HepG2 (cell line): Measurements from ENCODE around the gene TOB2. TPM values are rescaled to one million over a fixed set of nuclear protein-coding genes. Genes with fewer than 3 reads are reported as not detected.

Source experiments
- ATF7-NPFF ChIP-seq: sonication (generic); formaldehyde crosslinking; IDR thresholded peaks from 2 replicates; pipeline ENCODE4 v1.8.1; 2023; ENCODE audit warnings: mild to moderate bottlenecking, low read depth, missing genetic modification reagents, moderate library complexity
- ELF3 ChIP-seq: IDR thresholded peaks from 2 replicates; pipeline ENCODE4 v1.6.1; 2016; ENCODE audit warnings: missing genetic modification reagents, missing compliant biosample characterization
- GATAD2A ChIP-seq: IDR thresholded peaks from 2 replicates; pipeline ENCODE4 v1.6.1; 2016
- HNF4G ChIP-seq, 2 experiments: sonication (generic) in 1 of 2; formaldehyde crosslinking in 1 of 2; IDR thresholded peaks; 2 replicates each; pipeline versions ENCODE4 v1.4.0 to v1.6.1; 2011 to 2020; ENCODE audit warnings: borderline replicate concordance in 2 of 2, low read depth in 2 of 2, mild to moderate bottlenecking in 2 of 2, low read length in 1 of 2, missing genetic modification reagents in 1 of 2, moderate library complexity in 1 of 2
- MAFF ChIP-seq: IDR thresholded peaks from 2 replicates; pipeline ENCODE4 v1.6.1; 2011; ENCODE audit warnings: low read depth, low read length, improper control_type of control experiment
- MIER3 ChIP-seq: IDR thresholded peaks from 2 replicates; pipeline ENCODE4 v1.6.1; 2016; ENCODE audit warnings: missing compliant biosample characterization, borderline replicate concordance
- NR2C2 ChIP-seq: sonication (generic); formaldehyde crosslinking; IDR thresholded peaks from 2 replicates; pipeline ENCODE4 v1.4.0; 2020; ENCODE audit warnings: missing genetic modification reagents, mild to moderate bottlenecking, moderate library complexity, borderline replicate concordance
- PHF5A ChIP-seq: IDR thresholded peaks from one replicate; pipeline ENCODE4 v1.6.1; 2018; ENCODE audit warnings: low read depth, missing genetic modification reagents; ENCODE audit not compliant: unreplicated experiment
- RFX5 ChIP-seq: IDR thresholded peaks from 2 replicates; pipeline ENCODE4 v1.6.1; 2011; ENCODE audit warnings: low read depth, low read length, improper control_type of control experiment
- RFXANK ChIP-seq: IDR thresholded peaks from 2 replicates; pipeline ENCODE4 v1.6.1; 2016
- RFXAP ChIP-seq: sonication (generic); formaldehyde crosslinking; IDR thresholded peaks from 2 replicates; pipeline ENCODE4 v1.4.0; 2020; ENCODE audit warnings: missing genetic modification reagents, borderline replicate concordance
- SALL1 ChIP-seq: sonication (generic); formaldehyde crosslinking; IDR thresholded peaks from 2 replicates; pipeline ENCODE4 v1.8.0; 2022; ENCODE audit warnings: mild to moderate bottlenecking, missing genetic modification reagents
- SPEN ChIP-seq: sonication (generic); formaldehyde crosslinking; IDR thresholded peaks from 2 replicates; pipeline ENCODE4 v1.5.1; 2020; ENCODE audit warnings: low read depth, mild to moderate bottlenecking, missing genetic modification reagents
- SUZ12 ChIP-seq: fragments of 150-350 bp; IDR thresholded peaks from 2 replicates; pipeline ENCODE4 v1.6.1; 2014; ENCODE audit warnings: low read depth, low read length
- TEAD3 ChIP-seq: optimal IDR thresholded peaks from 2 replicates; pipeline ENCODE3; 2016; ENCODE audit warnings: borderline replicate concordance
- XRCC5 ChIP-seq: fragments of 200-400 bp; formaldehyde crosslinking; optimal IDR thresholded peaks from 2 replicates; pipeline ENCODE3; 2017; ENCODE audit warnings: mild to moderate bottlenecking, low read length
- ZNF34 ChIP-seq: sonication (generic); formaldehyde crosslinking; IDR thresholded peaks from 2 replicates; pipeline ENCODE4 v1.4.0; 2020; ENCODE audit warnings: mild to moderate bottlenecking, missing genetic modification reagents, borderline replicate concordance
- ZNF468 ChIP-seq: sonication (generic); formaldehyde crosslinking; IDR thresholded peaks from 2 replicates; pipeline ENCODE4 v1.8.0; 2022; ENCODE audit warnings: mild to moderate bottlenecking, moderate library complexity, missing genetic modification reagents
- ZNF607 ChIP-seq: sonication (generic); formaldehyde crosslinking; IDR thresholded peaks from 2 replicates; pipeline ENCODE4 v1.5.1; 2020; ENCODE audit warnings: missing genetic modification reagents, mild to moderate bottlenecking, borderline replicate concordance
- polyA plus RNA-seq, 8 experiments: library from polyadenylated mRNA; depleted of rRNA in 3 of 8; stranded (reverse) in 7 of 8; unstranded in 1 of 8; fragments of >200 nt; fragmentation: Illumina TruSeq in 4 of 8; extraction: Trizol in 4 of 8; gene quantifications; 2 replicates each; pipeline versions ENCODE4 v1.2.1 to v1.2.3, GENCODE V29; 2011 to 2016; ENCODE audit warnings: low read depth in 4 of 8, missing spikeins in 1 of 8, mixed read lengths in 1 of 8; ENCODE audit not compliant: insufficient read depth in 1 of 8
- total RNA-seq, 5 experiments: library from RNA; depleted of rRNA; stranded (reverse); fragments of >200 nt; fragmentation: Illumina TruSeq; extraction: Trizol; gene quantifications; 2 replicates each; pipeline ENCODE4 v1.2.3, GENCODE V29; 2016; ENCODE audit warnings: low read depth in 1 of 5
- TF ChIP-seq, protein P1 (sequence below): sonication (generic); formaldehyde crosslinking; IDR thresholded peaks from 2 replicates; pipeline ENCODE4 v1.5.1; 2020; ENCODE audit warnings: mild to moderate bottlenecking, missing genetic modification reagents, borderline replicate concordance
- TF ChIP-seq, protein P2 (sequence below): sonication (generic); formaldehyde crosslinking; IDR thresholded peaks from 2 replicates; pipeline ENCODE4 v1.5.0; 2020; ENCODE audit warnings: missing genetic modification reagents
- TF ChIP-seq, protein P3 (sequence below): sonication (generic); formaldehyde crosslinking; IDR thresholded peaks from 2 replicates; pipeline ENCODE4 v1.5.0; 2020; ENCODE audit warnings: mild to moderate bottlenecking, missing genetic modification reagents, borderline replicate concordance

TOB2 gene
- total and polyA plus RNA-seq, 2 of the 13 experiments (the other 11 are each of a cell fraction or from before 2014, with no cell fraction given) = 12.2 to 13.7 TPM

- TF ChIP-seq MIER3 (CRISPR knock-in tag) (peak; percentile 55; the same call in 1 of the 2 replicates), RFX5 (no peak), RFXANK (CRISPR knock-in tag) (peak; percentile 25; the same call in 1 of the 2 replicates), MAFF (no peak), HNF4G (IDR thresholded peaks at IDR 0.05; ENCODE audit: borderline replicate concordance, low read depth, low read length) (no peak), HNF4G (CRISPR knock-in tag; IDR thresholded peaks at IDR 0.05; ENCODE audit: borderline replicate concordance, low read depth) (0 out of 2 replicates have a peak, but pooled peaks have one; percentile 47), XRCC5 (peak; percentile 47), NR2C2 (CRISPR knock-in tag) (peak; percentile 76; the same call in 1 of the 2 replicates), TEAD3 (CRISPR knock-in tag) (peak; percentile 60), ZNF468 (no peak), PHF5A (CRISPR knock-in tag) (peak; percentile 19), ZNF34 (CRISPR knock-in tag) (0 out of 2 replicates have a peak, but pooled peaks have one; percentile 24), ELF3 (CRISPR knock-in tag) (0 out of 2 replicates have a peak, but pooled peaks have one; percentile 17), RFXAP (CRISPR knock-in tag) (peak; percentile 42; the same call in 1 of the 2 replicates), ATF7-NPFF (CRISPR knock-in tag) (no peak), ZNF607 (CRISPR knock-in tag) (peak; percentile 62; the same call in 1 of the 2 replicates), SPEN (CRISPR knock-in tag) (peak; percentile 64; the same call in 1 of the 2 replicates), GATAD2A (CRISPR knock-in tag) (0 out of 2 replicates have a peak, but pooled peaks have one; percentile 14), SALL1 (CRISPR knock-in tag) (peak; percentile 54), SUZ12 (peak; percentile 84)
- TF ChIP-seq, protein P1, sequence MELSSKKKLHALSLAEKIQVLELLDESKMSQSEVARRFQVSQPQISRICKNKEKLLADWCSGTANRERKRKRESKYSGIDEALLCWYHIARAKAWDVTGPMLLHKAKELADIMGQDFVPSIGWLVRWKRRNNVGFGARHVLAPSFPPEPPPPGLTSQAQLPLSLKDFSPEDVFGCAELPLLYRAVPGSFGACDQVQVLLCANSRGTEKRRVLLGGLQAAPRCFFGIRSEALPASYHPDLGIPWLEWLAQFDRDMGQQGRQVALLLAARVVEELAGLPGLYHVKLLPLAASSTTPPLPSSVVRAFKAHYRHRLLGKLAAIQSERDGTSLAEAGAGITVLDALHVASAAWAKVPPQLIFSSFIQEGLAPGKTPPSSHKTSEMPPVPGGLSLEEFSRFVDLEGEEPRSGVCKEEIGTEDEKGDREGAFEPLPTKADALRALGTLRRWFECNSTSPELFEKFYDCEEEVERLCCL (CRISPR knock-in tag) = 0 out of 2 replicates have a peak, but pooled peaks have one; percentile 28
- TF ChIP-seq, protein P2, sequence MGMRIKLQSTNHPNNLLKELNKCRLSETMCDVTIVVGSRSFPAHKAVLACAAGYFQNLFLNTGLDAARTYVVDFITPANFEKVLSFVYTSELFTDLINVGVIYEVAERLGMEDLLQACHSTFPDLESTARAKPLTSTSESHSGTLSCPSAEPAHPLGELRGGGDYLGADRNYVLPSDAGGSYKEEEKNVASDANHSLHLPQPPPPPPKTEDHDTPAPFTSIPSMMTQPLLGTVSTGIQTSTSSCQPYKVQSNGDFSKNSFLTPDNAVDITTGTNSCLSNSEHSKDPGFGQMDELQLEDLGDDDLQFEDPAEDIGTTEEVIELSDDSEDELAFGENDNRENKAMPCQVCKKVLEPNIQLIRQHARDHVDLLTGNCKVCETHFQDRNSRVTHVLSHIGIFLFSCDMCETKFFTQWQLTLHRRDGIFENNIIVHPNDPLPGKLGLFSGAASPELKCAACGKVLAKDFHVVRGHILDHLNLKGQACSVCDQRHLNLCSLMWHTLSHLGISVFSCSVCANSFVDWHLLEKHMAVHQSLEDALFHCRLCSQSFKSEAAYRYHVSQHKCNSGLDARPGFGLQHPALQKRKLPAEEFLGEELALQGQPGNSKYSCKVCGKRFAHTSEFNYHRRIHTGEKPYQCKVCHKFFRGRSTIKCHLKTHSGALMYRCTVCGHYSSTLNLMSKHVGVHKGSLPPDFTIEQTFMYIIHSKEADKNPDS = peak; percentile 63; the same call in 1 of the 2 replicates
- TF ChIP-seq, protein P3, sequence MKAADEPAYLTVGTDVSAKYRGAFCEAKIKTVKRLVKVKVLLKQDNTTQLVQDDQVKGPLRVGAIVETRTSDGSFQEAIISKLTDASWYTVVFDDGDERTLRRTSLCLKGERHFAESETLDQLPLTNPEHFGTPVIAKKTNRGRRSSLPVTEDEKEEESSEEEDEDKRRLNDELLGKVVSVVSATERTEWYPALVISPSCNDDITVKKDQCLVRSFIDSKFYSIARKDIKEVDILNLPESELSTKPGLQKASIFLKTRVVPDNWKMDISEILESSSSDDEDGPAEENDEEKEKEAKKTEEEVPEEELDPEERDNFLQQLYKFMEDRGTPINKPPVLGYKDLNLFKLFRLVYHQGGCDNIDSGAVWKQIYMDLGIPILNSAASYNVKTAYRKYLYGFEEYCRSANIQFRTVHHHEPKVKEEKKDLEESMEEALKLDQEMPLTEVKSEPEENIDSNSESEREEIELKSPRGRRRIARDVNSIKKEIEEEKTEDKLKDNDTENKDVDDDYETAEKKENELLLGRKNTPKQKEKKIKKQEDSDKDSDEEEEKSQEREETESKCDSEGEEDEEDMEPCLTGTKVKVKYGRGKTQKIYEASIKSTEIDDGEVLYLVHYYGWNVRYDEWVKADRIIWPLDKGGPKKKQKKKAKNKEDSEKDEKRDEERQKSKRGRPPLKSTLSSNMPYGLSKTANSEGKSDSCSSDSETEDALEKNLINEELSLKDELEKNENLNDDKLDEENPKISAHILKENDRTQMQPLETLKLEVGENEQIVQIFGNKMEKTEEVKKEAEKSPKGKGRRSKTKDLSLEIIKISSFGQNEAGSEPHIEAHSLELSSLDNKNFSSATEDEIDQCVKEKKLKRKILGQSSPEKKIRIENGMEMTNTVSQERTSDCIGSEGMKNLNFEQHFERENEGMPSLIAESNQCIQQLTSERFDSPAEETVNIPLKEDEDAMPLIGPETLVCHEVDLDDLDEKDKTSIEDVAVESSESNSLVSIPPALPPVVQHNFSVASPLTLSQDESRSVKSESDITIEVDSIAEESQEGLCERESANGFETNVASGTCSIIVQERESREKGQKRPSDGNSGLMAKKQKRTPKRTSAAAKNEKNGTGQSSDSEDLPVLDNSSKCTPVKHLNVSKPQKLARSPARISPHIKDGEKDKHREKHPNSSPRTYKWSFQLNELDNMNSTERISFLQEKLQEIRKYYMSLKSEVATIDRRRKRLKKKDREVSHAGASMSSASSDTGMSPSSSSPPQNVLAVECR (CRISPR knock-in tag) = peak; percentile 48; the same call in 1 of the 2 replicates
Observed at GRCh38 chr22:41444360-41445128, 2.1 kb downstream of the TOB2 start (continued).
